Non-pigmented ciliary epithelial cell (primary cell): ENCODE results near the gene DHRS4.
"Not testable (repeated sequence)": the region's sequence is repeated elsewhere in the genome, so short reads cannot be mapped to it uniquely, and the experiment has no call there.

Experiments used
- DNase-seq: peaks from one replicate; pipeline ENCODE4 v3.0.0-alpha.2; 2010; ENCODE audit warnings: low read depth

DHRS4 gene

DNA sequence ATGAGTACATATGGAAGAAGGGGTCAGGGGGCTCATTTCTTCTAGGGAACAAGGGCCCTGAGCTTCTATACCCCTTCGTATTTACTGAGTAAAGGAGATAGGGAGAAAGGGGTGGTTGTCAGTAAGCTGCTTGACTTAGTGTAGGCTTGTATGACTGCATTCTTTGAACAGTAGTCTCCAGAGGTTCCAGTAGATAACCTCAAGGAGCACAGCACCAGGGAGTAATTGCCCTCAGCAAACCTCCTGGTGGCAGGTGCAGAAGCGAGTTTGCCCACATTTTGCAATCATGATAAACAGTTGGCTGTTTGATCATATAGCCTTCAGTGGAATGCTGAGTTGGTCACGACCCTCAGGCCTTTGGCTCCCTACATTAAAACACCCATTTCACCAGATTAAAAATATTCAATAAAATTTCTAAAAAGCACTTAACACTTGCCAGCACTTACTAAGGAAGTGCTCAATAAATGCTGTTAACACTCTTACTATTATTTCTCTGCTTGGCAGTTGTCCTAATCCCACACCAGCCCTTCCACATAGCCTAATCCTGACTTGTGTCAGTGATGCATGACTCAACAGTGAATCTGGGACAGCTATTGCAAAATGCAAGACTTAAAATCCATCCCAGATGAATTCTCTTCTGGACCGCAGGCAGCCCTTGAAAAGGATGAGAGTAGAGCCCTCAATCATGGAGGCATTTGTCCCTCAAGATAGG is 31.5 kb downstream of the DHRS4 start:
- peak; percentile 73 for DNase-seq

DNA sequence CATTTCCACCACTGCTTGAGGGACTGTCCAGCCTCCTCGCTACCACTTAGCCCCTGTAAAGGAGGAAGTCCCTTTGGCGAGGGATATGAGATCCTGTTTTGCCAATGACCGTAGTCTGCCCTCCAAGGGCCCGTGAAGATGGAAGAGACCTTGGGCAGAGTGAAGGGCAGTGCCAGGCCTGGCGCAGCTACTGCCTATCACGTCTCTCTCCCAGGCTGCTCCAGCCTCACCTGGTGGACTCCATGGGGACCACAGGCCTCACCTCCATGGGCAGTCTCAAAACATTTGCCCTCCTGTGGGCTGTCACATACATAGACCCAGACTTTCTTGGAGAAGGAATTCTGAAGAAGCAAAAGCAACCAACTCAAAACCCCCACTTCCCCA is 34.6 kb downstream of the DHRS4 start:
- DNase-seq, result not testable (repeated sequence)

DNA sequence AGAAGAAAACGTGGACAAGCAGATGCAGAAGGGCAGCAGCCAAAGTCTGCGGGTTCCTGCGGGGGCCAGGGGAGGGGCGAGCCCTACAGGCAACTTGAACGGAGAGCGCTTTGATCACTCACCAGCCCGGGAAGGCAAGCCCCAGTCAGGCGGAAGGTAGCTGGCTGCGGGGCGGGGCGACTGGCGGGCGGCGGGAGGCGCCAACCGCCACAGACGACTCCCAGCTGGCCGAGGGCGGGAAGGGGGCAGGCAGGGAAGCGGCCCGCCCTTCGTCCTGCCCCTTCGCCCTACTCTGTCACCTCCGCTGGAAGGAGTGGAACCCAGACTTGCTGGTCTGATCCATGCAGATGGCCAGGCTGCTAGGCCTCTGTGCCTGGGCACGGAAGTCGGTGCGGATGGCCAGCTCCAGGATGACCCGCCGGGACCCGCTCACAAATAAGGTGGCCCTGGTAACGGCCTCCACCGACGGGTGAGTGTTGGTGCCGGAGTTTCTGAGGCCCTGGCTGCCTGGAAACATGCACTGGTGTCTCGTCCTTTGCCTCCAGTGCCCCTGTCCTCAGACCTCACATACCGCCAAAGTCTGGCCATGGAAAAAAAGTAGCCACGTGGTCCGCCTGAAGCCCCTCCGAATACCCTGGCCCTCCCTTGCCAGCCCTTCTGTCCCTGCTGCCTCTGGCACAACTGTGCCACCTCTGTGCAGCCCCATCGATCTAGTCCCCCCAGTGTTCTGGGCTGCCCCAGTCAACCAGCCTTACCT is 35.2 kb downstream of the DHRS4 start, which contains the start of gene DHRS4L2:
Gene DHRS4L2, plus strand, starts transcription at position 323 of the 757 bp plus-strand sequence. Its CDS starts 19 bp downstream, at position 342.
- not testable (repeated sequence) for DNase-seq

DNA sequence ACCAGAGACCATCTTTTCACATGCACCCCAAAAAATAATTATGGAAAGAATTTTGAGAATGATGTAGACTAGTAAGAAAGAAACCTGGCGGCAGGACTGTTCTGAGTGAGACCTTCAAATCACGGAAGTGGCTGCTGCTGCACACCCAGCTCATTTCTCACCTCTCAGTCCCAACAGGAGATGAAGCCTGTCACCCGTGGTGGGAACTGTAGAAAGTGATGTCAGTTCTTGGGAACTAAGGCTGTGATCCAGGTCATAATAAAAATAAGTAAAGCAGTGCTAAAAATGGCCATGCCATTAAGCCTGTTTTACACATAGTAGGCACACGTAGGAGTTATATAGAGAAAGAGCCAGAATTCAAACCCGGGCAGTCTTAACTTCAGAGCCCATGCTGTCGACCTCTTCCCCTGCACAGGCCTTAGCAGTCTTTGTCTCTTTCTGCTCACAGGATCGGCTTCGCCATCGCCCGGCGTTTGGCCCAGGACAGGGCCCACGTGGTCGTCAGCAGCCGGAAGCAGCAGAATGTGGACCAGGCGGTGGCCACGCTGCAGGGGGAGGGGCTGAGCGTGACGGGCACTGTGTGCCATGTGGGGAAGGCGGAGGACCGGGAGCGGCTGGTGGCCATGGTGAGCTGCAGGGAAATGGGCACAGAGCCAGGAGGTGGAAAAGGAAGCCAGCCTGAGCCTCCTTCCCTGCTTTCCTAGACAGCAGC is 36.3 kb downstream of the DHRS4 start:
- not testable (repeated sequence) for DNase-seq

- DNase-seq, result not testable (repeated sequence)
Observed at GRCh38 chr14:23990961-23991360, 37.4 kb downstream of the DHRS4 start.

- not testable (repeated sequence) for DNase-seq
Observed at GRCh38 chr14:23993042-23993441, 39.5 kb downstream of the DHRS4 start.

DNA sequence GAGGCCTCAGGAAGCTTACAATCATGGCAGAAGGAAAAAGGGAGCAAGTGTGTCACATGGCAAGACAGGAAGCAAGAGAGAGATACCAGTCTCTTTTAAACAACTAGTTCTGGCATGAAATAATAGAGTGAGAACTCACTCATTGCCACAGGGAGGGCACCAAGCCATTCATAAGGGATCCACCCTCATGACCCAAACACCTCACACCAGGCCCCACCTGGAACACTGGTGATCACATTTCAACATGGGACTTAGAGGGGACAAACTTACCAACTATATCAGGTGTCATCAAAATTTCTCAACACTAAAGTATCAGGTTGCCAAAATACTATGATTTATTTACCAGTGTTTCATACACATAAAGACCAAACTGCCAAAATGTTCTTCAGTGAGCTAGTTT is 42.4 kb downstream of the DHRS4 start:
- not testable (repeated sequence) for DNase-seq

DNA sequence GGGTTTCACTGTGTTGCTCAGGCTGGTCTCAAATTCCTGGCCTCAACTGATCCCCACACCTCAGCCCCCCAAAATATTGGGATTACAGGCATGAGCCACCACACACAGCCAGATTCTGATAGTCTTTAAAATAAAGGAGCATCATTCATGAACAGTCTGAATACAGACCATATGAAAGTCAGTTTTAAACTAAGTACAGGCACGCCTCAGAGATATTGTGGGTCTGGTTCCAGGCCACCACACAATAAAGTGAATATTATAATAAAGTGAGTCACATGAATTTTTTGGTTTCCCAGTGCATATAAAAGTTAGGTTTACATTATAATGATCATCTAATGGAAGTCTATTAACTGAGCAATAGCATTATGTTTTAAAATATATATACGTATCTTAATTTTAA is 43.3 kb downstream of the DHRS4 start:
- DNase-seq, result not testable (repeated sequence)

- not testable (repeated sequence) for DNase-seq
Observed at GRCh38 chr14:23999640-24000039, 46.1 kb downstream of the DHRS4 start.

DNA sequence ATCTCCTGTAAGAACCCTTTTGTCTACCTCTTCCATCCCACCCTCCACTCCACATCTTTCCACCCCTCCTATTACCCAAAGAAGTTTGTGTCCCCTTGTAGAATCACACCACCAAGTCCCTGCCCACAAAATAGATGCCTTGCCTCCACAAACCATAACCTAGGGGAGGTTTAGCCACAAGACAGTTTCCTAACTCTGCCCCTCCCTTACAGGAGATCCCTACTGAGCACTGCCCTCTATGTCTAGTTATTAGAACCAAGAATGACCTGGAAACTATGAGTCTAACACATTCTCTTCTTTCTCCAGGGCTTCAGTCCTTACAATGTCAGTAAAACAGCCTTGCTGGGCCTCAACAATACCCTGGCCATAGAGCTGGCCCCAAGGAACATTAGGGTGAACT is 47.5 kb downstream of the DHRS4 start:
- not testable (repeated sequence) for DNase-seq

- DNase-seq, result not testable (repeated sequence)
Observed at GRCh38 chr14:24001679-24002078, 48.1 kb downstream of the DHRS4 start.

DNA sequence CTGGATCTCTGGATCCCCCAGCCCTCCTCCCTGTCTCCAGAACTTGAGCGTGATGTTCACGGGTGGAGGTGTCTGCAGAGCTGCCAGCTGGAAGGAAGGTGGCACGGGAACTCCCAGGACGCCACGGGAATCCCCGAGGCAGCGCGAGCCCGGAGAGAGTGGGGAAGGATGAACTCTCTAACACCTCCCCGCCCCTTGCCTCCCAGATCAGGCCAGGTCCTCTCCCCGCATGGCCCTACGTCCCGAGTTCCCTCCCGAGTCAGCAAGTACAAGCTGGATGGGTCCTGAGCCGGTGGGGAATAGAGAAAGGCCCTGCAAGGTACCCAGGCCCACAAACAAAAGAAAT is 52.9 kb downstream of the DHRS4 start:
- DNase-seq, result not testable (repeated sequence)

DNA sequence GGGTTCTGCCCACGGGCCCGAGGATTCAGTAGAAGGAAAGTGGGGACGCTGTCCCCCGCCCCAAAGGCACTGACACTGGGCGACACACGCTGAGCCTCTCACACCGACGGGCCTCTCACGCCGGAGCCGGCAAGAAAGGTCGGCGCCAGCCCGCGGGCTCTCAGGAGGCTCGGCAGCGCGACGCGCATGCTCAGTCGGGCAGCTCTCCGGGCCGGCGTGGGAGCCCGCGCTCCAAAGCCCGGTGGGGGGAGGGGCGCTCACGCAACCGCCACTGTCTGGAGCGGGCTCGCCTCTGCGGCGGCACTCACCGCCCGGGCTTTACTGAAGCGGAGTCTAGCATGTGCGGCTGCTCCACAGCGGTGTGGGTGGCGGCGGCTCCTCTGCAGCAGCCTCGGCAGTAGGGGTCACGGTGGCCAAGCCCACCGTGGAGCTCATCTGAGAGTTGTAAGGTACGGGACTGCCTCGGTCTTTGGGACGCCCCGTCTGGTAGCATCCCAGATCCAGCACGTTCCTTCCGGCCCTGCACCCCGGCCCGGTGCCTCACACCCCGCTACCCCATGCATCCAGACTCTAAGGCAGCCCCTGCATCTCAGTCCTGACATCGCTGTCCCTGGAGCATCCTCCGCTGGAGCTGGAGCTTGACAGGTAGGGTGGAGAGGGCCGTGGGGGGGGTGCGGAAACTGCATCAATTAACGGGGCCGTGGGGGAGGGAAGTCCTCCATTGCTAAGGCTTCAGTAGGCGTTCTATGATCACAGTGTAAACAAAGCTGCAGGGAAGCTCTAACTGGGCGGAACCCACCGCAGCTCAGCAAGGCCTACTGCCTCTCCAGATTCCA is 53.5 kb downstream of the DHRS4 start:
- not testable (repeated sequence) for DNase-seq

DNA sequence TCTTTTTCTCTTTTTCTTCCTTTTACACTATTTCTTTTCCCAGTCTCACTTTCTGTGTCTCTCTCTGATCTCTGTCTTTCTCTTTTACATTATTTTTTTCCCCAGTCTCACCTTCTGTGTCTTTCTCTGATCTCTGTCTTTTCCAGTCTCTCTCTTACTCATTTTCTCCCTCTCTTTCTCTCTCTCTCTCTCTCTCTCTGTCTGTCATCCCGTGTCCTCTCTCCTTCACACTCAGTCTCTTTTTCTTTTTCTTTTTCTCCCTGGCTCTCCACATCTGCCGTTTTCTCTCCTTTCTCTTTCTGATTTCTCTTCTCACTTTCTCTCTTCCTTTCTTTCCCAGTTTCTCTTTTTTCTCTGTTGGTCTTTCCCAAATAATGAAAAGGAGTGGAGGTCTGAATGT is 57.5 kb downstream of the DHRS4 start:
- DNase-seq, result no peak

GRCh38 chr14:24012726-24013273 is 59.2 kb downstream of the DHRS4 start:
- DNase-seq, result not testable (repeated sequence)

- peak; percentile 34 for DNase-seq
Observed at GRCh38 chr14:24013654-24014514, 60.3 kb downstream of the DHRS4 start.

- not testable (repeated sequence) for DNase-seq
Observed at GRCh38 chr14:24015745-24016144, 62.2 kb downstream of the DHRS4 start.
